Ascending aorta (tissue), 2 donors: Measurements from ENCODE around the gene CCDC182. TPM values are rescaled to one million over a fixed set of nuclear protein-coding genes. Genes with fewer than 3 reads are reported as not detected.

Experiments
- DNase-seq, 2 donors: peaks; one replicate each; pipeline ENCODE4 v3.0.0-alpha.2; 2019; ENCODE audit warnings: low spot score in 2 of 2
- H3K27ac ChIP-seq, 2 donors: fragments of 200-600 bp; sonication (generic); one replicate each; pipeline ENCODE4 v1.5.1; 2016 to 2017; ENCODE audit warnings: mild to moderate bottlenecking in 1 of 2
- H3K27me3 ChIP-seq: fragments of 200-600 bp; sonication (generic); one replicate; pipeline ENCODE4 v1.5.1; 2017
- H3K36me3 ChIP-seq, 2 donors: fragments of 200-600 bp; sonication (generic); one replicate each; pipeline ENCODE4 v1.5.1; 2016
- H3K4me1 ChIP-seq, 2 donors: fragments of 200-600 bp; sonication (generic); one replicate each; pipeline ENCODE4 v1.5.1; 2016 to 2017; ENCODE audit warnings: mild to moderate bottlenecking in 1 of 2
- H3K4me3 ChIP-seq, 2 donors: fragments of 200-600 bp; sonication (generic); one replicate each; pipeline ENCODE4 v1.5.1; 2016 to 2017; ENCODE audit warnings: mild to moderate bottlenecking in 1 of 2
- H3K9me3 ChIP-seq, 2 donors: fragments of 200-600 bp; sonication (generic); one replicate each; pipeline ENCODE4 v1.5.1; 2016
- CTCF ChIP-seq, 3 experiments: fragments of 200-600 bp in 2 of 3; fragments of 450-650 bp in 1 of 3; sonication (generic) in 2 of 3; IDR thresholded peaks; one replicate each; pipeline ENCODE4 v1.5.1; 2016 to 2019; ENCODE audit warnings: antibody characterized with exemption in 3 of 3, mild to moderate bottlenecking in 1 of 3, moderate library complexity in 1 of 3
- intact Hi-C: fragments of 100-400 bp; cut with DNase I; formaldehyde crosslinking; loops from one replicate; pipeline ENCODE4 v1.15.1; 2023
- total RNA-seq: library from RNA; depleted of rRNA; stranded (reverse); fragments of >200 nt; gene quantifications from one replicate; pipeline ENCODE4 v1.1.0, GENCODE V29; 2016

CCDC182 gene
- total RNA-seq, 1 donor from 2014 or later, result not detected

GRCh38 chr17:57735230-57735629 lies 9.9 kb downstream of the CCDC182 start:
- H3K27ac ChIP-seq, result no peak overlapping the region
- DNase-seq, result no peak
- intact Hi-C loops, result no loop called here
- H3K36me3 ChIP-seq, result no peaks in the 10 kb centered on the region
- no peaks in the 10 kb centered on the region for H3K9me3 ChIP-seq
- TF ChIP-seq CTCF (IDR thresholded peaks at IDR 0.05), result no peak
- H3K4me1 ChIP-seq, result no peaks in the 10 kb centered on the region
- no peak overlapping the region for H3K4me3 ChIP-seq
- no peaks in the 10 kb centered on the region for H3K27me3 ChIP-seq

GRCh38 chr17:57733085-57733484 lies 12.0 kb downstream of the CCDC182 start:
- Histone ChIP-seq H3K4me3 (no peak overlapping the region), H3K27ac (no peak overlapping the region), H3K9me3 (no peaks in the 10 kb centered on the region), H3K27me3 (no peaks in the 10 kb centered on the region), H3K36me3 (no peaks in the 10 kb centered on the region), H3K4me1 (no peaks in the 10 kb centered on the region)
- no peak for TF ChIP-seq CTCF (IDR thresholded peaks at IDR 0.05)
- DNase-seq, result no peak
- intact Hi-C loops, result no loop called here

- H3K27ac ChIP-seq, result no peak overlapping the region
- TF ChIP-seq CTCF (IDR thresholded peaks at IDR 0.05), result no peak
- intact Hi-C loops, result no loop called here
Observed at GRCh38 chr17:57732062-57732461, 13.0 kb downstream of the CCDC182 start.

GRCh38 chr17:57730026-57730701 lies 14.9 kb downstream of the CCDC182 start:
- H3K9me3 ChIP-seq, result no peaks in the 10 kb centered on the region
- H3K4me3 ChIP-seq, result no peak overlapping the region
- no peaks in the 10 kb centered on the region for H3K27me3 ChIP-seq
- no peaks in the 10 kb centered on the region for H3K36me3 ChIP-seq
- no peaks in the 10 kb centered on the region for H3K4me1 ChIP-seq
- TF ChIP-seq CTCF (IDR thresholded peaks at IDR 0.05), result no peak
- intact Hi-C loops, result no loop called here
- no peak overlapping the region for H3K27ac ChIP-seq
- DNase-seq, result no peak

More at GRCh38 chr17:57732062-57732461, 13.0 kb downstream of the CCDC182 start:
- Histone ChIP-seq H3K4me3 (no peak overlapping the region), H3K9me3 (no peaks in the 10 kb centered on the region), H3K27me3 (no peaks in the 10 kb centered on the region), H3K36me3 (no peaks in the 10 kb centered on the region), H3K4me1 (no peaks in the 10 kb centered on the region)
- no peak for DNase-seq

- no peak for TF ChIP-seq CTCF (IDR thresholded peaks at IDR 0.05)
- Histone ChIP-seq H3K4me3 (no peak overlapping the region), H3K27ac (no peak overlapping the region), H3K4me1 (no peaks in the 10 kb centered on the region), H3K9me3 (no peaks in the 10 kb centered on the region), H3K27me3 (no peaks in the 10 kb centered on the region), H3K36me3 (no peaks in the 10 kb centered on the region)
- DNase-seq, result no peak
- intact Hi-C loops, result no loop called here
Observed at GRCh38 chr17:57727630-57728175, 17.4 kb downstream of the CCDC182 start.
